Upper lobe of left lung (tissue), 6 donors: ENCODE results near the gene SUCLG2. TPM values are rescaled to one million over a fixed set of nuclear protein-coding genes. Genes with fewer than 3 reads are reported as not detected.

ENCODE experiments used
- ATAC-seq, 2 donors: fragments of 200-7000 bp; cut with Tn5 transposase; one replicate each; pipeline ENCODE4 v1.9.1; 2022; ENCODE audit warnings: mild to moderate bottlenecking in 2 of 2, moderate library complexity in 2 of 2; ENCODE audit not compliant: low FRiP score in 2 of 2
- DNase-seq, 2 donors: peaks; one replicate each; pipeline ENCODE4 v3.0.0-alpha.2; 2019 to 2020
- H3K27ac ChIP-seq, 4 donors: fragments of 200-600 bp; sonication (generic); one replicate each; pipeline ENCODE4 v1.5.1; 2016 to 2019
- H3K27me3 ChIP-seq, 4 donors: fragments of 200-600 bp; sonication (generic); one replicate each; pipeline ENCODE4 v1.5.1; 2017 to 2019
- H3K36me3 ChIP-seq, 4 donors: fragments of 200-600 bp; sonication (generic); one replicate each; pipeline ENCODE4 v1.5.1; 2016 to 2019
- H3K4me1 ChIP-seq, 4 donors: fragments of 200-600 bp; sonication (generic); one replicate each; pipeline ENCODE4 v1.5.1; 2018 to 2019
- H3K4me3 ChIP-seq, 4 donors: fragments of 200-600 bp; sonication (generic); one replicate each; pipeline ENCODE4 v1.5.1; 2017 to 2019; ENCODE audit warnings: mild to moderate bottlenecking in 2 of 4, moderate library complexity in 1 of 4
- H3K9me3 ChIP-seq, 4 donors: fragments of 200-600 bp; sonication (generic); one replicate each; pipeline ENCODE4 v1.5.1; 2018 to 2019
- EP300 ChIP-seq, 4 donors: sonication (generic); formaldehyde crosslinking; IDR thresholded peaks; one replicate each; pipeline ENCODE4 v1.5.1; 2017; ENCODE audit warnings: antibody characterized with exemption in 4 of 4, control low read depth in 2 of 4
- POLR2A ChIP-seq, 4 donors: fragments of 450-650 bp; IDR thresholded peaks; one replicate each; pipeline ENCODE4 v1.5.1; 2016 to 2017; ENCODE audit warnings: antibody characterized with exemption in 4 of 4, mild to moderate bottlenecking in 2 of 4
- POLR2AphosphoS5 ChIP-seq, 2 donors: sonication (generic); formaldehyde crosslinking; IDR thresholded peaks; one replicate each; pipeline ENCODE4 v1.5.1; 2017; ENCODE audit warnings: antibody characterized with exemption in 2 of 2
- WGBS, 2 donors: methylation state at CpG; one replicate each; pipeline ENCODE4 v1.1.5; 2017 to 2018; 5-methylcytosine and 5-hydroxymethylcytosine counted together
- total RNA-seq, 6 donors: library from RNA; depleted of rRNA in 4 of 6; stranded (reverse); fragments of >200 nt in 4 of 6; gene quantifications; one replicate each; pipeline versions ENCODE4 v1.1.0 to v1.2.1, GENCODE V29; 2016 to 2021
- TF ChIP-seq, protein P1 (sequence below), 6 experiments: fragments of 450-650 bp in 4 of 6; fragments of 200-600 bp in 2 of 6; sonication (generic) in 2 of 6; IDR thresholded peaks; one replicate each; pipeline ENCODE4 v1.5.1; 2016 to 2019; ENCODE audit warnings: antibody characterized with exemption in 6 of 6
- donor health status: DM: no; HTN: no; CAD: no; lungs with moderate emphysema.
- donor health status: DM: no; HTN: yes; CAD: no; lungs with severe emphysema.

The SUCLG2 gene
- total RNA-seq, 6 donors from 2014 or later: 36.7 to 69.3 (median 50.8) TPM

GRCh38 chr3:67642190-67642589, 12.2 kb downstream of the SUCLG2 start:
- H3K4me3 ChIP-seq: no peak overlapping the region
- H3K27me3 ChIP-seq: no peaks in the 10 kb centered on the region
- H3K27ac ChIP-seq: no peak overlapping the region
- ATAC-seq (no peak), DNase-seq (no peak)
- H3K36me3 ChIP-seq: no peaks in the 10 kb centered on the region
- H3K9me3 ChIP-seq: no peaks in the 10 kb centered on the region
- WGBS, 2 donors: 95 to 98% methylated on average over 4 of the region's 4 CpGs
- H3K4me1 ChIP-seq: peaks cover 0 to 15% (median 3%) of the 10 kb centered on the region in 4 donors
- TF ChIP-seq EP300 (IDR thresholded peaks at IDR 0.05): no peak
- no peak for TF ChIP-seq POLR2AphosphoS5 (IDR thresholded peaks at IDR 0.05)
- TF ChIP-seq POLR2A (IDR thresholded peaks at IDR 0.05): no peak
- TF ChIP-seq, protein P1, sequence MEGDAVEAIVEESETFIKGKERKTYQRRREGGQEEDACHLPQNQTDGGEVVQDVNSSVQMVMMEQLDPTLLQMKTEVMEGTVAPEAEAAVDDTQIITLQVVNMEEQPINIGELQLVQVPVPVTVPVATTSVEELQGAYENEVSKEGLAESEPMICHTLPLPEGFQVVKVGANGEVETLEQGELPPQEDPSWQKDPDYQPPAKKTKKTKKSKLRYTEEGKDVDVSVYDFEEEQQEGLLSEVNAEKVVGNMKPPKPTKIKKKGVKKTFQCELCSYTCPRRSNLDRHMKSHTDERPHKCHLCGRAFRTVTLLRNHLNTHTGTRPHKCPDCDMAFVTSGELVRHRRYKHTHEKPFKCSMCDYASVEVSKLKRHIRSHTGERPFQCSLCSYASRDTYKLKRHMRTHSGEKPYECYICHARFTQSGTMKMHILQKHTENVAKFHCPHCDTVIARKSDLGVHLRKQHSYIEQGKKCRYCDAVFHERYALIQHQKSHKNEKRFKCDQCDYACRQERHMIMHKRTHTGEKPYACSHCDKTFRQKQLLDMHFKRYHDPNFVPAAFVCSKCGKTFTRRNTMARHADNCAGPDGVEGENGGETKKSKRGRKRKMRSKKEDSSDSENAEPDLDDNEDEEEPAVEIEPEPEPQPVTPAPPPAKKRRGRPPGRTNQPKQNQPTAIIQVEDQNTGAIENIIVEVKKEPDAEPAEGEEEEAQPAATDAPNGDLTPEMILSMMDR (IDR thresholded peaks at IDR 0.05): no peak

DNA sequence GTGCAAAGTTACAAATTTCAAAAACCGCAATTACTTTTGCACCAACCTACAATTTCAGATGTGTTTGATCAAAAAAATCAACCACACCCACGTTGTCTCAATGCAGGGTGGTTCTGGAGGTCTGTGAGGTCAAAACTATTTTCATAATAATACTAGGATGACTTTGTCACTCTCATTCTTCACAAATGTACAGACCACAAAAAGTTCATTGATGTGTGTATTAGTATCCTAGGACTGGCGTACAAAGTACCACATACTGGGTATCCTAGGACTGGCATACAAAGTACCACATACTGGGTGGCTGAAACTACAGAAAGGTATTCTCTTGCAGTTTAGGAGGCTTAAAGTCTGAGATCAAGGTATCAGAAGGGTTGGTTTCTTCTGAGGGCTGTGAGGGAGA, 13.0 kb downstream of the SUCLG2 start:
- DNase-seq (no peak), ATAC-seq (no peak)
- Histone ChIP-seq H3K27me3 (no peaks in the 10 kb centered on the region), H3K4me1 (peaks cover 0 to 15% (median under 1%) of the 10 kb centered on the region in 4 donors), H3K9me3 (no peaks in the 10 kb centered on the region), H3K27ac (no peak overlapping the region), H3K36me3 (no peaks in the 10 kb centered on the region), H3K4me3 (no peak overlapping the region)
- 84 to 91% methylated on average over 3 of the region's 3 CpGs for WGBS, 2 donors
- TF ChIP-seq EP300 (IDR thresholded peaks at IDR 0.05) (no peak), POLR2AphosphoS5 (IDR thresholded peaks at IDR 0.05) (no peak)
- TF ChIP-seq, protein P1 (IDR thresholded peaks at IDR 0.05): no peak

- no peak overlapping the region for H3K4me3 ChIP-seq
- H3K9me3 ChIP-seq: no peaks in the 10 kb centered on the region
- H3K27ac ChIP-seq: no peak overlapping the region
- H3K4me1 ChIP-seq: peaks cover 0 to 15% (median 0%) of the 10 kb centered on the region in 4 donors
- H3K27me3 ChIP-seq: no peaks in the 10 kb centered on the region
- WGBS, 2 donors: 95% methylated on average over 6 of the region's 6 CpGs
- no peak for ATAC-seq
- no peak for TF ChIP-seq POLR2A (IDR thresholded peaks at IDR 0.05)
- no peak for TF ChIP-seq EP300 (IDR thresholded peaks at IDR 0.05)
- TF ChIP-seq POLR2AphosphoS5 (IDR thresholded peaks at IDR 0.05): no peak
- TF ChIP-seq, protein P1 (IDR thresholded peaks at IDR 0.05): no peak
- DNase-seq: no peak
- H3K36me3 ChIP-seq: no peaks in the 10 kb centered on the region
These were observed 14.3 kb downstream of the SUCLG2 start for GRCh38 chr3:67640023-67640660.

- Histone ChIP-seq H3K4me3 (no peak overlapping the region), H3K36me3 (no peaks in the 10 kb centered on the region), H3K4me1 (peaks cover 0 to 15% (median 0%) of the 10 kb centered on the region in 4 donors), H3K9me3 (no peaks in the 10 kb centered on the region), H3K27me3 (no peaks in the 10 kb centered on the region), H3K27ac (no peak overlapping the region)
- no peak for TF ChIP-seq POLR2AphosphoS5 (IDR thresholded peaks at IDR 0.05)
- TF ChIP-seq, protein P1 (IDR thresholded peaks at IDR 0.05): no peak
- no peak for TF ChIP-seq EP300 (IDR thresholded peaks at IDR 0.05)
- ATAC-seq (no peak), DNase-seq (no peak)
- WGBS, 2 donors: 83 to 84% methylated on average over 4 of the region's 4 CpGs
These were observed 17.0 kb downstream of the SUCLG2 start for GRCh38 chr3:67637255-67637900.
